Transverse colon (tissue), 4 donors: ENCODE results near the gene ANKZF1. TPM values are rescaled to one million over a fixed set of nuclear protein-coding genes. Genes with fewer than 3 reads are reported as not detected.

ENCODE experiments used
- DNase-seq: peaks from one replicate; pipeline ENCODE4 v3.0.0-alpha.2; 2019
- H3K27ac ChIP-seq, 4 donors: fragments of 200-600 bp; sonication (generic); 2 replicates each; pipeline ENCODE4 v1.5.1; 2016 to 2018; ENCODE audit warnings: inconsistent platforms in 4 of 4
- H3K27me3 ChIP-seq: fragments of 200-600 bp; sonication (generic); 2 replicates; pipeline ENCODE4 v1.5.1; 2017; ENCODE audit warnings: inconsistent platforms
- H3K36me3 ChIP-seq, 4 donors: fragments of 200-600 bp; sonication (generic); 2 replicates each; pipeline ENCODE4 v1.5.1; 2017 to 2019; ENCODE audit warnings: inconsistent platforms in 4 of 4
- H3K4me1 ChIP-seq, 4 donors: fragments of 200-600 bp; sonication (generic); 2 replicates each; pipeline ENCODE4 v1.5.1; 2017 to 2020; ENCODE audit warnings: inconsistent platforms in 4 of 4
- H3K4me3 ChIP-seq, 4 donors: fragments of 200-600 bp; sonication (generic); 1 replicate in 1 of 4; 2 replicates in 3 of 4; pipeline versions ENCODE4 v1.5.1 to v1.6.1; 2017 to 2019; ENCODE audit warnings: inconsistent platforms in 4 of 4
- H3K9me3 ChIP-seq, 2 donors: fragments of 200-600 bp; sonication (generic); 2 replicates each; pipeline ENCODE4 v1.5.1; 2017 to 2019; ENCODE audit warnings: inconsistent platforms in 2 of 2
- EP300 ChIP-seq: sonication (generic); formaldehyde crosslinking; IDR thresholded peaks from one replicate; pipeline ENCODE4 v1.6.1; 2017; ENCODE audit warnings: antibody characterized with exemption, low read depth
- POLR2A ChIP-seq: fragments of 450-650 bp; IDR thresholded peaks from one replicate; pipeline ENCODE4 v1.6.1; 2016; ENCODE audit warnings: antibody characterized with exemption, mild to moderate bottlenecking, moderate library complexity
- POLR2AphosphoS5 ChIP-seq, 3 donors: sonication (generic); formaldehyde crosslinking; IDR thresholded peaks; one replicate each; pipeline ENCODE4 v1.6.1; 2016; ENCODE audit warnings: antibody characterized with exemption in 3 of 3
- WGBS, 2 donors: methylation state at CpG; one replicate each; pipeline ENCODE4 v1.1.5; 2018; ENCODE audit warnings: low coverage in 1 of 2; 5-methylcytosine and 5-hydroxymethylcytosine counted together
- in situ Hi-C, 4 donors: fragments of 200-750 bp; cut with MboI; loops; one replicate each; pipeline versions ENCODE4 v1.15.0 to v1.15.1; 2017; ENCODE audit warnings: low sequenced_read_pairs in 3 of 4, low pct_ligation_motif_present in 1 of 4, low pct_unique_long_range_greater_than_20kb in 1 of 4
- intact Hi-C: fragments of 100-400 bp; cut with DNase I; formaldehyde crosslinking; loops from one replicate; pipeline ENCODE4 v1.15.1; 2023; ENCODE audit warnings: low total_unique reads
- total RNA-seq, 4 donors: library from RNA; depleted of rRNA; stranded (reverse); fragments of >200 nt; gene quantifications; one replicate each; pipeline ENCODE4 v1.1.0, GENCODE V29; 2016
- TF ChIP-seq, protein P1 (sequence below), 5 experiments: fragments of 200-600 bp in 3 of 5; fragments of 450-650 bp in 2 of 5; sonication (generic) in 3 of 5; IDR thresholded peaks; 1 replicate in 2 of 5; 2 replicates in 3 of 5; pipeline ENCODE4 v1.5.1; 2016 to 2017; ENCODE audit warnings: antibody characterized with exemption in 5 of 5, inconsistent platforms in 3 of 5, mild to moderate bottlenecking in 2 of 5, moderate library complexity in 1 of 5

ANKZF1 gene, protein sequence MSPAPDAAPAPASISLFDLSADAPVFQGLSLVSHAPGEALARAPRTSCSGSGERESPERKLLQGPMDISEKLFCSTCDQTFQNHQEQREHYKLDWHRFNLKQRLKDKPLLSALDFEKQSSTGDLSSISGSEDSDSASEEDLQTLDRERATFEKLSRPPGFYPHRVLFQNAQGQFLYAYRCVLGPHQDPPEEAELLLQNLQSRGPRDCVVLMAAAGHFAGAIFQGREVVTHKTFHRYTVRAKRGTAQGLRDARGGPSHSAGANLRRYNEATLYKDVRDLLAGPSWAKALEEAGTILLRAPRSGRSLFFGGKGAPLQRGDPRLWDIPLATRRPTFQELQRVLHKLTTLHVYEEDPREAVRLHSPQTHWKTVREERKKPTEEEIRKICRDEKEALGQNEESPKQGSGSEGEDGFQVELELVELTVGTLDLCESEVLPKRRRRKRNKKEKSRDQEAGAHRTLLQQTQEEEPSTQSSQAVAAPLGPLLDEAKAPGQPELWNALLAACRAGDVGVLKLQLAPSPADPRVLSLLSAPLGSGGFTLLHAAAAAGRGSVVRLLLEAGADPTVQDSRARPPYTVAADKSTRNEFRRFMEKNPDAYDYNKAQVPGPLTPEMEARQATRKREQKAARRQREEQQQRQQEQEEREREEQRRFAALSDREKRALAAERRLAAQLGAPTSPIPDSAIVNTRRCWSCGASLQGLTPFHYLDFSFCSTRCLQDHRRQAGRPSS
- total RNA-seq = 100 to 1,000 TPM in 2 of 4 donors, 10 to 100 TPM in 2; 64.3 to 318 (median 114) TPM

GRCh38 chr2:219229305-219230058 lies at the start of gene ANKZF1, which contains the start of gene ATG9A:
Gene ANKZF1 (plus strand): TSS chr2:219229806. CDS start chr2:219230258, 452 bp downstream.
Gene ATG9A (minus strand): TSS chr2:219229636. CDS start chr2:219228024, 1,612 bp downstream.
- peak; percentile 99 for DNase-seq
- peak; percentile 94 for TF ChIP-seq POLR2A
- TF ChIP-seq EP300 = no peak
- peak; percentile 94 to 99 (median 97) for TF ChIP-seq POLR2AphosphoS5 (IDR thresholded peaks at IDR 0.05)
- TF ChIP-seq, protein P1, sequence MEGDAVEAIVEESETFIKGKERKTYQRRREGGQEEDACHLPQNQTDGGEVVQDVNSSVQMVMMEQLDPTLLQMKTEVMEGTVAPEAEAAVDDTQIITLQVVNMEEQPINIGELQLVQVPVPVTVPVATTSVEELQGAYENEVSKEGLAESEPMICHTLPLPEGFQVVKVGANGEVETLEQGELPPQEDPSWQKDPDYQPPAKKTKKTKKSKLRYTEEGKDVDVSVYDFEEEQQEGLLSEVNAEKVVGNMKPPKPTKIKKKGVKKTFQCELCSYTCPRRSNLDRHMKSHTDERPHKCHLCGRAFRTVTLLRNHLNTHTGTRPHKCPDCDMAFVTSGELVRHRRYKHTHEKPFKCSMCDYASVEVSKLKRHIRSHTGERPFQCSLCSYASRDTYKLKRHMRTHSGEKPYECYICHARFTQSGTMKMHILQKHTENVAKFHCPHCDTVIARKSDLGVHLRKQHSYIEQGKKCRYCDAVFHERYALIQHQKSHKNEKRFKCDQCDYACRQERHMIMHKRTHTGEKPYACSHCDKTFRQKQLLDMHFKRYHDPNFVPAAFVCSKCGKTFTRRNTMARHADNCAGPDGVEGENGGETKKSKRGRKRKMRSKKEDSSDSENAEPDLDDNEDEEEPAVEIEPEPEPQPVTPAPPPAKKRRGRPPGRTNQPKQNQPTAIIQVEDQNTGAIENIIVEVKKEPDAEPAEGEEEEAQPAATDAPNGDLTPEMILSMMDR (IDR thresholded peaks at IDR 0.05) = peak in 1 of 5 experiments; percentile 28
- H3K4me1 ChIP-seq = peaks cover 18 to 36% (median 30%) of the 10 kb centered on the region in 4 donors
- peak within 1 kb of the TSS; percentile 78 to 90 (median 81) for H3K4me3 ChIP-seq
- no peaks in the 10 kb centered on the region for H3K27me3 ChIP-seq
- no peaks in the 10 kb centered on the region for H3K9me3 ChIP-seq
- intact Hi-C loops (loop anchor here (10.0 kb wide), 2 partner anchors 65 kb away; partner anchors contain the start of gene NHEJ1), in situ Hi-C loops (no loop called here)
- WGBS, 2 donors = 0% methylated on average over 48 of the region's 80 CpGs; no CpG with 5 or more reads in 1 of the 2 donors
- peaks cover 0 to 37% (median 17%) of the 10 kb centered on the region in 4 donors for H3K36me3 ChIP-seq
- peak within 1 kb of the TSS; percentile 92 to 98 (median 96) for H3K27ac ChIP-seq

DNA sequence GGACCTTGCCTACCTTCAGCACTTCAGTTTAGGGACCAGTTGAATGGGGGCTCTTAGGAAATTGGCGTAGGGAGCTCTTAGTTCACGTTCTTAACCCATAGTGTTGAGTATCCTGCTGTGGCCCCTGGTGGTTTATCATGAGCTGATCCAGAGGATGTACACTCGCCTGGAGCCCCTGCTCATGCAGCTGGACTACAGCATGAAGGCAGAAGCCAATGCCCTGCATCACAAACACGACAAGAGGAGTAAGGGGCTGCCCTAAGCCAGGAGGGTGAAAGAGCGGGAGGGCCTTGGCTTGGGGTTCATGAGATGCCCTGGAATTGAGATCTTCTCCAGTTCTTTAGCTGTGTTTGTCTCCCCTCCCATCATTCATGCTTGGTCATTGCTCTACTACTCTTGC lies 48.6 kb upstream of the ANKZF1 start:
- WGBS, 2 donors = 89% methylated on average over 5 of the region's 5 CpGs; no CpG with 5 or more reads in 1 of the 2 donors
- no peak for DNase-seq
- TF ChIP-seq EP300 = no peak
- TF ChIP-seq, protein P1 (IDR thresholded peaks at IDR 0.05) = no peak
- Histone ChIP-seq H3K36me3 (peaks cover 0 to 41% (median 9%) of the 10 kb centered on the region in 4 donors), H3K27me3 (no peaks in the 10 kb centered on the region), H3K4me1 (peaks cover 9 to 51% (median 26%) of the 10 kb centered on the region in 4 donors), H3K27ac (no peak overlapping the region), H3K9me3 (no peaks in the 10 kb centered on the region), H3K4me3 (no peak overlapping the region)
- intact Hi-C loops = no loop called here
- in situ Hi-C loops = no loop called here

GRCh38 chr2:219181531-219181930 lies 48.1 kb upstream of the ANKZF1 start:
- intact Hi-C loops (no loop called here), in situ Hi-C loops (no loop called here)
- Histone ChIP-seq H3K4me3 (no peak overlapping the region), H3K36me3 (peaks cover 0 to 41% (median 9%) of the 10 kb centered on the region in 4 donors), H3K27me3 (no peaks in the 10 kb centered on the region), H3K4me1 (peaks cover 9 to 50% (median 24%) of the 10 kb centered on the region in 4 donors), H3K9me3 (no peaks in the 10 kb centered on the region), H3K27ac (peak overlapping the region in 2 of 4 donors; percentile 71 to 79)
- 91 to 94% methylated on average over 5 to 6 of the region's 6 CpGs for WGBS, 2 donors
- DNase-seq = no peak
- TF ChIP-seq, protein P1 (IDR thresholded peaks at IDR 0.05) = no peak
- TF ChIP-seq EP300 = no peak
- TF ChIP-seq POLR2A = no peak
- no peak for TF ChIP-seq POLR2AphosphoS5 (IDR thresholded peaks at IDR 0.05)
